ENCODE measurements around the gene KLHDC8A.

Gene KLHDC8A

GRCh38 chr1:205343431-205344065, 13.2 kb downstream of the KLHDC8A start:
- DNase-seq = no peak

- no peak for DNase-seq
Observed at GRCh38 chr1:205342986-205343385, 13.7 kb downstream of the KLHDC8A start.

GRCh38 chr1:205340676-205341075, 16.0 kb downstream of the KLHDC8A start:
- no peak for DNase-seq

GRCh38 chr1:205339717-205340116, 17.0 kb downstream of the KLHDC8A start:
- DNase-seq = peak; percentile 55

- DNase-seq = no peak
Observed at GRCh38 chr1:205339197-205339702, 17.5 kb downstream of the KLHDC8A start.

GRCh38 chr1:205338011-205338410, 18.7 kb downstream of the KLHDC8A start:
- no peak for DNase-seq

GRCh38 chr1:205337481-205337880, 19.2 kb downstream of the KLHDC8A start:
- no peak for DNase-seq

- peak; percentile 78 for DNase-seq
Observed at GRCh38 chr1:205335692-205336091, 21.0 kb downstream of the KLHDC8A start.

- no peak for DNase-seq
Observed at GRCh38 chr1:205332015-205332791, 24.5 kb downstream of the KLHDC8A start.

GRCh38 chr1:205330150-205330549, 26.6 kb downstream of the KLHDC8A start:
- DNase-seq = no peak

- no peak for DNase-seq
Observed at GRCh38 chr1:205329719-205330118, 27.0 kb downstream of the KLHDC8A start.

- DNase-seq = no peak
Observed at GRCh38 chr1:205328476-205328875, 28.2 kb downstream of the KLHDC8A start.

GRCh38 chr1:205326812-205327466, 29.8 kb downstream of the KLHDC8A start:
- no peak for DNase-seq

GRCh38 chr1:205325334-205325884, 31.3 kb downstream of the KLHDC8A start:
- peak; percentile 54 for DNase-seq

- no peak for DNase-seq
Observed at GRCh38 chr1:205324781-205325180, 31.9 kb downstream of the KLHDC8A start.

- no peak for DNase-seq
Observed at GRCh38 chr1:205323794-205324193, 32.9 kb downstream of the KLHDC8A start.

GRCh38 chr1:205321959-205322283, 34.8 kb downstream of the KLHDC8A start:
- DNase-seq = no peak

- DNase-seq = peak; percentile 63
Observed at GRCh38 chr1:205321162-205321958, 35.4 kb downstream of the KLHDC8A start, which contains the start of gene NUAK2. NUAK2 (minus strand) TSS chr1:205321745; CDS start chr1:205321628, 117 bp downstream.

- DNase-seq = no peak
Observed at GRCh38 chr1:205319081-205320018, 37.4 kb downstream of the KLHDC8A start.

- DNase-seq = no peak
Observed at GRCh38 chr1:205318231-205318991, 38.3 kb downstream of the KLHDC8A start.
